ENCODE data around the gene RAB11FIP3.
"Not testable (repeated sequence)": the region's sequence is repeated elsewhere in the genome, so short reads cannot be mapped to it uniquely, and the experiment has no call there.

RAB11FIP3 gene

GRCh38 chr16:396199-396598, 29.2 kb upstream of the RAB11FIP3 start:
- DNase-seq, result no peak

GRCh38 chr16:396605-397004, 28.8 kb upstream of the RAB11FIP3 start:
- no peak for DNase-seq

GRCh38 chr16:397135-397661, 28.3 kb upstream of the RAB11FIP3 start, which contains the start of gene NME4:
NME4 (plus strand) TSS chr16:397199; CDS start chr16:397223, 24 bp downstream.
- DNase-seq, result no peak

GRCh38 chr16:397736-398332, 27.6 kb upstream of the RAB11FIP3 start:
- DNase-seq, result peak; percentile 25

GRCh38 chr16:398561-399339, 26.7 kb upstream of the RAB11FIP3 start:
- no peak for DNase-seq

- no peak for DNase-seq
Measured at GRCh38 chr16:399340-400019, 26.0 kb upstream of the RAB11FIP3 start.

- DNase-seq, result no peak
Measured at GRCh38 chr16:400061-400591, 25.3 kb upstream of the RAB11FIP3 start.

GRCh38 chr16:401468-402348, 23.7 kb upstream of the RAB11FIP3 start, which contains the start of gene DECR2:
DECR2 (plus strand) TSS chr16:401885; CDS start chr16:401964, 79 bp downstream.
- DNase-seq, result peak; percentile 94

- no peak for DNase-seq
Measured at GRCh38 chr16:404971-405486, 20.4 kb upstream of the RAB11FIP3 start.

GRCh38 chr16:405548-406506, 19.6 kb upstream of the RAB11FIP3 start:
- no peak for DNase-seq

- DNase-seq, result no peak
Measured at GRCh38 chr16:407253-407652, 18.2 kb upstream of the RAB11FIP3 start.

GRCh38 chr16:410516-411178, 14.8 kb upstream of the RAB11FIP3 start:
- no peak for DNase-seq

GRCh38 chr16:411576-412265, 13.7 kb upstream of the RAB11FIP3 start:
- no peak for DNase-seq

- DNase-seq, result no peak
Measured at GRCh38 chr16:414395-415169, 10.9 kb upstream of the RAB11FIP3 start.

- DNase-seq, result not testable (repeated sequence)
Measured at GRCh38 chr16:415170-415498, 10.3 kb upstream of the RAB11FIP3 start.

- not testable (repeated sequence) for DNase-seq
Measured at GRCh38 chr16:422179-422578, 3.3 kb upstream of the RAB11FIP3 start.

GRCh38 chr16:424033-424622, 1.3 kb upstream of the RAB11FIP3 start:
- DNase-seq, result no peak

GRCh38 chr16:424623-425081, 797 bp upstream of the RAB11FIP3 start:
- DNase-seq, result no peak

Data from CD4-positive, alpha-beta T cell treated with Interferon gamma for 1 hour (primary cell).